ENCODE data around the gene NANOS2.
"Not testable (repeated sequence)": the region's sequence is repeated elsewhere in the genome, so short reads cannot be mapped to it uniquely, and the experiment has no call there.

NANOS2 gene

GRCh38 chr19:45927565-45928261, 13.1 kb upstream of the NANOS2 start:
- DNase-seq = peak; percentile 94

DNA sequence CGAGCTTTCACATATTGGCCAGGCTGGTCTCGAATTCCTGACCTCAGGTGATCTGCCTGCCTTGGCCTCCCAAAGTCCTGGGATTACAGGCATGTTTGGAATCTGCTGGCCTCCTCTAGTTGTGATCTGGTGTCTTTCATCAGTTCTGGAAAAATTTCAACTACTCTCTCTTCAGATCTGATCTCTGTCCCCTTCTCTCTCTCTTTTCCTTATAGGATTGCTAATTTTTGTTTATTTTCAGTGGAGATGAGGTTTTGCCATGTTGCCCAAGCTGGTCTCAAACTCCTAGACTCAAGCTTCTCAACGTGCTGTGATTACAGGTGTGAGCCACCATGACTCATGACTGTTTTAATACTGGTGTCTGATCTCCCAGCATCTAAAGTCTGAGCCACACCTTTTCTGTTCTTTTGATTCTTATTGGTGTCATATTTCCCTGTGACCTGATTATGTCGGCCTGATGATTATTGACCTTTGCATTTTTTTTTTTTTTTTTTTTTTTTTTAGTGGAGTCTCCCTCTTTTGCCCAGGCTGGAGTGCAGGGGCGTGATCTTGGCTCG, 10.4 kb upstream of the NANOS2 start:
- no peak for DNase-seq

DNA sequence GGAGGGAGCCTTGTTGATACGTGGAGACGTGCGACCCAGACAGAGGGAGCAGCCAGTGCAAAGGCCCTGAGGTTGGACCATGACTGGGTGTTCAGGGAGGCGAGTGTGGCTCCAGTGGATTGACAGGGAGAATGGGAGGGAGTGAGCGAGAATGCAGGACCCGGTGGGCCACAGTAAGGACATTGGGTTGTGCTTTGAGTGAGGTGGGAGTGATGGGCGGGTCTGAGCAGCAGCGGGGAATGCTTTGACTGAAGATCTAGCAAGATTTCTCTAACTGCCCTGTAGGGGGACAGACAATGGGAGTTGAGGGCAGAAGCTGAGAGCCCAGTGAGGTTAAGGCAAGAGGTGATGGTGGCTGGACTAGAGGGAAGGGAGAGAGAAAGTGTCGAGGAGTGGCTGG, 7.7 kb upstream of the NANOS2 start:
- peak; percentile 50 for DNase-seq

- peak; percentile 32 for DNase-seq
Observed at GRCh38 chr19:45920458-45920857, 5.9 kb upstream of the NANOS2 start.

DNA sequence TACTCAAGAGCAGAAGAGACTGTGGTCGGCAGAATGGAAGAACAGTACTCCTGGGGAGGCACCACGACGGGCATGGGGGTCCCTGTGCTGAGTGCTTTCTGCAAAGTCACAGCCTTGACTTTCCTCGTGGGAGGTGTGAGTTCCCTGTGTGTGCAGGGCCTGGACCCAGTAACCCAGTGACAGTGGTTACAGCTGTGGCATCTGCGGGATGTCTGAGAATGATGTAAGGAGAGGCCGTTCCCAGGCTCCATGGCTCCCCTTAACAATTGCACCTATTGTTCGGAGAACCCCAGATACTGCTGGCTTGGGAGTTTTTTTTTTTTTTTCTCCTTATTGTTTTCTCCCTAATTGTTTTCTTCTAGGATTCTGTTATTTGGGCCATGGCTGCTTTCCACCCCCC, 5.1 kb upstream of the NANOS2 start:
- DNase-seq = no peak

DNA sequence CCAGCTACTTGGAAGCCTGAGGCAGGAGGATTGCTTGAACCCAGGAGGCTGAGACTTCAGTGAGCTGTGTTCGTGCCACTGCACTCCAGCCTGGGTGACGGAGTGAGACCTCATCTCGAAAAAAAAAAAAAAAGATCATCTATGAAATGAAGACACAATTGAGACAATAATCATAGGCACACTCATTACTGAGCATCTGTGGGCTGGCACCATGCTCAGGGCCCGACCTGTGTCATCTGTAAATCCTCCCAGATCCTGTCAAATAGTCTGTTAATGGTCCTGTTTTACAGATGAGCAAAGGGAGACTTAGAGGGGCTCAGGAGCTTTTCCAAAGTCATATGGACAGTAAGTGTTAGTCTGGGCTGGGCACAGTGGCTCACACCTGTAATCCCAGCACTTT, 4.1 kb upstream of the NANOS2 start:
- DNase-seq = no peak

DNA sequence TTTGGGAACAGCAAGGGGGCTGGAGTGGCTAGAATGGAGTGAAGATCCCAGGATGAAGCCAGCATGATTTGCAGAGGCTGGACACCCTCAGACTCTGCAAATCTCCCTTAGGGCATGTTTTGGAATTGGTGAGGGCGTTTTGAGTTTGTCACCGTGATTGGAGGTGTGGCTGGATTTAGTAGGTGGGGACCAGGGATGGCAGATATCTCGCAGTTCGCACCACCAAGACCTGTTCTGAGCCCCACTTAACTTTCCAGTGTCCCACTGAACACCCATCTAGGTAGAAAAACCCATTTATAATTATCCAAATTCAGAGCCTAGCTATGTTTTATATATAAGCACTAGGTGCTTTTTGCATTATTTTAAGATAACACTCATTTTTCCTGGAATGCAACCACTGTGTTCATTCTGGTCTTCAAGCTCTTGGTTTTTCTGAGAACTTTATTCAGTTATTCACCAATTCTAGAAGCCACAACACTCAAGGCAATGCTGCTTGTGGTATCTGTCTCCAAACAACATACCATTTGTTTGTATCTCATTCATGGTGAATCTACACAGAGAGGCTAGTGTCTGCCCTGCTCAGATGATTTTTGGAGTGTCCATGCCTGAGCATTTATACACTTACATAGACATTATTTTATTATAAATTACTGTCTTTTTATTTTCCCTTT, 3.0 kb upstream of the NANOS2 start:
- peak; percentile 41 for DNase-seq

DNA sequence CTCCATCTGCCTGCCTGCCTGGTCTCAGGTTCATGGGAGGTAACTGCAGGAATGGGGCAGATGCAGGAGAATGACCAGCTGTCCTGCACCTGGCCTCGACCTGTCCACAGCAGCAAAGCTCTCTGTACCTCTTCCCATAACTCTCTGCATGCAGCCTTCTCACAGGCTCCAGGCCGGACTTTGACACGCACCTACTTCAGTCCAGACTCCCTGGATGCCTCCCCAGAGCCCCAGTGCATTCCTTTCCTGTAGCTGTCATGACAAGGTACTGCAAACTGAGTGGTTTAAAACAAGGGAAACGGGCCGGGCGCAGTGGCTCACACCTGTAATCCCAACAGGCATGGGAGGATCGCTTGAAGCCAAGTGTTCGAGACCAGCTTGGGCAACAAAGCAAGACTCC, 3.3 kb downstream of the NANOS2 start:
- DNase-seq = no peak

DNA sequence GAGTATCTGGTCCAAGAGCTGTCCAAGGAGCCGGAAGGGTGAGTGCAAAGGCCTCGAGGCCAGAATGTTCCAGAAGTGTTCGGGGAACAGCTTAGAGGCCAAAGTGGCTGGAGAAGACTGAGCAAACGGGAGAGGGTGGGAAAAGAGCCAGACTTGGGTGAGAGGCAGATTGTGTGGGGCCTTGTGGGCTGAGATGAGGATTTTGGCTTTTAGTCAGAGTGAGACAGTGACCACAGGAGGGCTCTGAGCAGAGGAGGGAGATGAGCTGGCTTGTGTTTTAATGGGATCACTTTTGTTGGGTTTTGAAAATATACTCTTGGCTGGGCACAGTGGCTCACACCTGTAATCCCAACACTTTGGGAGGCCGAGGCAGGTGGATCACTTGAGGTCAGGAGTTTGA, 5.6 kb downstream of the NANOS2 start:
- DNase-seq = no peak

DNA sequence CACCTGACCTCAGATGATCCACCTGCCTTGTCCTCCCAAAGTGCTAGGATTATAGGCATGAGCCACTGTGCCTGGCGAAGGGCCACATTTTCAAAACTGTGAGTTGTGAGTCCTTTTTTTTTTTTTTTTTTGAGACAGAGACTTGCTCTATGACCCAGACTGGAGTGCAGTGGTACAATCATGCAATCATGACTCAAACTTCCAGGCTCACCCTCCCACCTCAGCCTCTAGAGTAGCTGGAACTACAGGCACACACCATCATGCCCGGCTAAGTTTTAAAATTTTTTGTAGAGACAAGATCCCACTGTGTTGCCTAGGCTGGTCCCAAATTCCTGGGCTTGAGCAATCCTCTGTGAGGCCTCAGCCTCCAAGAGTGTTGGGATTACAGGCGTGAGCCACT, 8.4 kb downstream of the NANOS2 start:
- DNase-seq = no peak

DNA sequence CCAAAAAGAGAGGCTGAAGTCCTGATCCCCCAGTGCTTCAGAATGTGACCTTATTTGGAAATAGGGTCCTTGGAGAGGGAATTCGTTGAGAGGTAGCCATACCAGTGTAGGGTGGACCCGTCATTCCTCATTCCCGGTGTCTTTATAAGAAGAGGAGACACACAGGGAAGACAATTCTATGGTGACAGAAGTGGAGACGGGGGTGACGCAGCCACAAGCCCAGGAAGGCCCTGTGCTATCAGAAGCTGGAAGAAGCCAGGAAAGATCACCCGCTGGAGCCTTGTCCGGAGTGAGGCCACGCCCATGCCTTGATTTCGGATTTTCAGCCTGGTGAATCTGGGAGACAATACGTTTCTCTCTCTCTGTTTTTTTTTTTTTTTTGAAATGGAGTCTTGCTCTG, 9.6 kb downstream of the NANOS2 start:
- no peak for DNase-seq

DNA sequence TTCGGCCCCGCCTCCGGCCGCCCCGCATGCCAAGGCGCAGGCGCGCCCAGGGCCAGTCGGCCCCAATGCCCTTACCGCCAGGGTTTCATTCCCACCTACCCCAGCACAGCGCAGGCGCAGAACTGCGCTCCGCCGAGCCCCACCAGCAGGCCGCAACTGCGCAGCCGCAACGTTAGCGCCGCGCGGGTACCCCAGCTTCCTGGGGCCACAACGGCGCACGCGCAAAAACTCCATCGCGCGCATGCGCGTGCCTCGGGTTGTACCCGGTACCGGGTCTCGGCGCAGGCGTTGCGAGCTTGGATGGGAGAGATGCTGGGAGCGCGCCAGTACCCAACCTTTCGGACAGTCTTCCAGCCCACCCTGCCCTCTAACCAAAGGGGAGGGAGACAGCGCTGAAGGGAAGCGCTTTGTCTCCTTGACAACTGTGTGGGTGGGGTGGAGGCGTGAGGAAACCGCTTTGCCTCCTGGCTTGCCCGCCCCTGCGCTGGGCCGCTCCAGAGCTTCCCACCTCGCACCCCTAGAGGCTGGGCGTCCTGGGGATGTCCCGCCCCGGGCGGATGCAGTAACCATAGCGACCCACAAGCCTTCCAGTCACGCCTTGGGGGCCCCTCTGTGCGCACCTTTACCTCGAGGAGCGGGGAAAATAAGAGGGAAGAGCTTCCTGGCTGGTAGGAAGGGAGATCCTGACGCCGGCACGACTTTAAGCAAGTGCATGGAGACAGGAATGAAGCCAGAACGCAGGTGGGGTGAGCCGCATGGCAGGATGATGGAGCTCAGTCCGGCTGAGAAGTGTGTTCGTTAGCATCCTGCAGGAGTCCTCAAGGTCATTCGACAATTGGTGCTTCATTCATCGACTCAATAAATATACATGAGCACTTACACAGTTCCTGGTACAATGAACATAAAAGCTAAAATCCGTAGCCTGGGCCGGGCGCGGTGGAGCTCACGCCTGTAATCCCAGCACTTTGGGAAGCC, 11.6 kb downstream of the NANOS2 start:
- DNase-seq = peak; percentile 99

DNA sequence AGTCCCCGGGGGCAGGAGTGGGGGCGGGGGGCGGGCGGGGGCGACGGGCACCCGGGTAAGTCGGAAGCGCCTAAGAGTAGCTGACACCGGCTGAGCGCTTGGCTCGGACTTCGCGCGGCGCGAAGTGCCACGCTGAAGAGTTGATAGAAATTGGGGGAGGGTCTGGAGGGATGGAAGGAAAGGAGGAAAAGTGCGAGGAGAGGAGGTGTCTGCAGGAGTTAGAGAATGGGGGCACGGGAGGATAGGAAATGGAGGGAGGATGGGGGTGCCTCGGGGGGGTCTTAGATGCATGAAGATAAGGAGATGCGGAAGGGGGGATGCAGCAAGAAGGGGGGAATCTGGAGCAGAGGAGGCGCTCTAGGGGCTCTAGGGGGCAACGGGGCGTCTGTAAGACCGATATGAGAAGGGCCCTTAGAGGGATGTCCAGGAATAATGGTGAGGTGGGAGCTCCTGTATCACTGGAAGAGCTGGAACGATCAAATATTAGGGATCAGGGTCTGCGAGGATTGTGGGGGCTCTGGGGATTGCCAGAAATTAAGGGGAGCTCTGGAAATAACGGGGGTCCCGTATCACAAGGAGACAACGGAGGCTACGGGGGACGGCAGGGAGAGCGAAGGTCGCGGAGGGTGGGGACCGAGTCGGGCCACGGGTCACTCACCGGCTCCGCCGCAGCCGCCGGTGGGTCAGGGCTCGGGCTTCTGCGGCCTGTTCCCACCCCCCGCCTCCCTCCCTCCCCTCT, 12.5 kb downstream of the NANOS2 start, which contains the start of gene MYPOP:
Gene MYPOP, minus strand, starts transcription at position 702 of the 739 bp plus-strand sequence. CDS start 840 bp downstream, outside the sequence.
- peak; percentile 41 for DNase-seq

DNA sequence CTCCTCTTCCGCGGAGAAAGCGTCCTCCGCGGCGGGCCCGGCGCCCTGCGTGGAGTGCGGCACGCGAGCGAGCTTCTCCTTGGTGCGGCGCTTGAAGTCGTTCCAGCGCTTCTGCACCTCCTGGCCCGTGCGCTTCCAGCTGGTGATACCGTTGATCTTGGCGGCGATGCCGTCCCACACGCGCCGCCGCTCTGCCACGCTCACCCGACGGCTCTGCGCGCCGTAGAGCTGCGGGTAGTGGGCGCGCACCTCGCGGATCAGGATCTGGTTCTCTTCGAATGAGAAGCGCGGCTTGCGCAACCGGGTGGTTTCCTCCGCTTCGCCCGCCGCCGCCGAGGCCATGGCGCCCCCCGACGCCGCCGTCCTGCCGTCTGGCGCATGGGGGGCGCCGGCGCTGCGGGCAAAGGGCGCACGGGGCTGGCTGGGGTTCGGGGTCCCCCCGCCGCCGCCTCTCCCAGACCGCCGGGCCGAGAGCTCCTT, 13.1 kb downstream of the NANOS2 start:
- peak; percentile 74 for DNase-seq

- DNase-seq = peak; percentile 76
Observed at GRCh38 chr19:45900738-45901431, 13.7 kb downstream of the NANOS2 start.

DNA sequence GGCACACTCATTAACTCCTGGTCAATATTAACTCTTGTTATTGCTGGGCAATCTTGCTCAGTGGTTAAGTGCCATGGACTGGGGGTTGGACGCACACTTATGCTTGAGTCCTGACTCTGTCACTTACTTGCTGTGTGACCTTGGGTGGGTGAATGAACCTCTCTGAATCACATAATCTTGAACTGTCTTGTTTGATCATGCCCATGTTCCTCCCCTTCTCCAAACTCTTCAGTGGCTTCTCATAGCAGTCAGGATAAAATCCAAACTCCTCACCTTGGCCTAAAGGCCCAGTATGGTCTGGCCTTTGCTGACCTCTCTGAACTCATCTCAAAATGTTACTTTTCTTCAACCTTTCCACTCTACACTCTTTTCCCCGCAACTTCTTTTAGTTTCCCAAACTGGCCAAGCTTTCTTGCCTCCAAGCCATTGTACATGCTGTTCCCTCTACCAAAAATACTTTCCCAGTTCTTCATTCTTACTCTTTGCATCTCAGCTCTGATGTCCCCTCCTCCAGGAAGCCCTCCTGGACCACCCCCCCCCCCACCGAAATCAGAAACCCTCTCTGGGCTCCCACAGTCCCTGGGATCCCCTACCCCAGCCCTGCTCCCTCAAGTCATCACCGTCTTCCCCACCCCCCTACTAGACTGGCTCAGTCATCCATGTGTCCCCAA, 14.5 kb downstream of the NANOS2 start:
- no peak for DNase-seq

DNA sequence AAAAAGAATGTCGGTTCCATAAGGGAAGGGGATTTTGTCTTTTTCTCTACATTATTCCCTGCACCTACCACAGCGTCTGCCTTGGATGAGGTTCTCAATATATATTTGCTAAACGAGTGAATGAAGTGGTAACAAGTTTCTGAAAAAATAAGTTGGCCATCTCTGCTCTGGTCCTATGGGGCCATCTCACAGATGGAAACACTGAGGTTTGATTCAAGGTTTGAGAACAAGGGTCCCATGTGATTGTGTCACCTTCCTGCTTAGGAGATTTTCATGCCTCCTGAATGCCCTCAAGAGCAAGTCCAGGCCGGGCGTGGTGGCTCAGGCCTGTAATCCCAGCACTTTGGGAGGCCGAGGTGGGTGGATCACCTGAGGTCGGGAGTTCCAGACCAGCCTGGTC, 15.3 kb downstream of the NANOS2 start:
- DNase-seq = no peak

GRCh38 chr19:45897261-45897812, 17.2 kb downstream of the NANOS2 start:
- DNase-seq = no peak

GRCh38 chr19:45895983-45896599, 18.5 kb downstream of the NANOS2 start:
- DNase-seq = not testable (repeated sequence)

DNA sequence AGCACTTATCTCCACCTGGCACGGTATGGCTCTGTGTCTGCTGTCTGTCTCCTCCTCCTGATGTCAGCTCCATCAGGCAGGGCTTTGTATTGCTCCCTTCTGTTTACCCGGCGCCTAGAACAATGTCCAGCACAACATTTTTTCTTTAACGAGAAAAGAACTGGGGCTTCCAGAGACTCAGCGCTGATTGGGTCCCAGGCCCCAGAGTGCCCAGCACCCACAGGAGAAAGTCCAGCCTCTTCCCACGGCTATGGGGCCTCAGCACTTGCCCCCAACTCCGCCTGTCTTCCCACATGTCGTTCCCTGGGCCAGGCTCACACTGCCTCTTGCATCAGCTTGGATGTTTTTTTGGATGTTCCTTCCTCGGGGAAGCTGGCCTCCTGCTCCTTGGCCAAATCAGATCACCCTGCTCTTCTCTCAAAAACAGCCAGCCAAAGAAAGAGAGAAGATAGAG, 19.0 kb downstream of the NANOS2 start:
- DNase-seq = no peak

Data from hematopoietic multipotent progenitor cell treated with erythropoietin and hydrocortisone succinate and interleukin-3 and kit ligand, for 6 days (in vitro differentiated cells).